Dendritic cell treated with granulocyte-macrophage colony-stimulating factor and Interleukin-4, amounts not matched to agents 40 ng/mL and 50 ng/mL, for 4 days (primary cell): ENCODE results near the gene PADI1.
A peak's percentile ranks its signal among the peaks of the same experiment; 100 is the strongest.

Experiments
- H3K27ac Mint-ChIP-seq: one replicate; pipeline ENCODE4 v1.8.0; 2022; ENCODE audit warnings: mild to moderate bottlenecking, mixed read lengths
- H3K27me3 Mint-ChIP-seq: one replicate; pipeline ENCODE4 v1.8.0; 2022; ENCODE audit warnings: mild to moderate bottlenecking, mixed read lengths
- H3K36me3 Mint-ChIP-seq: one replicate; pipeline ENCODE4 v1.8.0; 2022; ENCODE audit warnings: low read depth, mixed read lengths
- H3K4me1 Mint-ChIP-seq: one replicate; pipeline ENCODE4 v1.8.0; 2022; ENCODE audit warnings: low read depth, mixed read lengths
- H3K4me3 Mint-ChIP-seq: one replicate; pipeline ENCODE4 v1.8.0; 2022; ENCODE audit warnings: mild to moderate bottlenecking, moderate library complexity, mixed read lengths
- H3K9me3 Mint-ChIP-seq: one replicate; pipeline ENCODE4 v1.8.0; 2022; ENCODE audit warnings: mixed read lengths
- intact Hi-C: fragments of 100-400 bp; cut with micrococcal nuclease; formaldehyde crosslinking; loops from one replicate; pipeline ENCODE4 v1.15.0; 2022

The PADI1 gene

GRCh38 chr1:17204546-17205440, at the start of gene PADI1:
TSS of gene PADI1 (plus strand) at chr1:17205128. CDS start at chr1:17205218, 90 bp downstream.
- Mint-ChIP-seq H3K4me3 (no peak within 1 kb of the TSS), H3K36me3 (no peaks in the 10 kb centered on the region), H3K4me1 (peaks cover 30% of the 10 kb centered on the region), H3K27me3 (peaks cover 21% of the 10 kb centered on the region), H3K27ac (no peak within 1 kb of the TSS), H3K9me3 (no peaks in the 10 kb centered on the region)
- intact Hi-C loops, result no loop called here

- H3K4me1 Mint-ChIP-seq, result no peaks in the 10 kb centered on the region
- no peaks in the 10 kb centered on the region for H3K36me3 Mint-ChIP-seq
- no peak overlapping the region for H3K27ac Mint-ChIP-seq
- no peak overlapping the region for H3K4me3 Mint-ChIP-seq
- peaks cover 7% of the 10 kb centered on the region for H3K27me3 Mint-ChIP-seq
- peaks cover 50% of the 10 kb centered on the region for H3K9me3 Mint-ChIP-seq
- intact Hi-C loops, result no loop called here
Measured at GRCh38 chr1:17155257-17155920, 49.5 kb upstream of the PADI1 start.

GRCh38 chr1:17156108-17156507, 48.8 kb upstream of the PADI1 start:
- intact Hi-C loops, result no loop called here

GRCh38 chr1:17158961-17159360, 46.0 kb upstream of the PADI1 start:
- Mint-ChIP-seq H3K36me3 (no peaks in the 10 kb centered on the region), H3K4me1 (peaks cover 8% of the 10 kb centered on the region), H3K9me3 (peaks cover 48% of the 10 kb centered on the region), H3K27me3 (no peaks in the 10 kb centered on the region), H3K27ac (no peak overlapping the region), H3K4me3 (no peak overlapping the region)
- intact Hi-C loops, result no loop called here

More at GRCh38 chr1:17156108-17156507, 48.8 kb upstream of the PADI1 start:
- Mint-ChIP-seq H3K4me1 (peaks cover 2% of the 10 kb centered on the region), H3K27me3 (peaks cover 3% of the 10 kb centered on the region), H3K36me3 (no peaks in the 10 kb centered on the region), H3K9me3 (peaks cover 50% of the 10 kb centered on the region), H3K4me3 (no peak overlapping the region), H3K27ac (no peak overlapping the region)

- peak overlapping the region; percentile 30 for H3K27ac Mint-ChIP-seq
- H3K4me3 Mint-ChIP-seq, result no peak overlapping the region
- no peaks in the 10 kb centered on the region for H3K36me3 Mint-ChIP-seq
- peaks cover 11% of the 10 kb centered on the region for H3K27me3 Mint-ChIP-seq
- peaks cover 8% of the 10 kb centered on the region for H3K4me1 Mint-ChIP-seq
- intact Hi-C loops, result no loop called here
- peaks cover 26% of the 10 kb centered on the region for H3K9me3 Mint-ChIP-seq
Measured at GRCh38 chr1:17161137-17161740, 43.7 kb upstream of the PADI1 start.

GRCh38 chr1:17161926-17162800, 42.8 kb upstream of the PADI1 start:
- intact Hi-C loops, result no loop called here
- Mint-ChIP-seq H3K36me3 (no peaks in the 10 kb centered on the region), H3K4me3 (no peak overlapping the region), H3K9me3 (peaks cover 19% of the 10 kb centered on the region), H3K4me1 (peaks cover 8% of the 10 kb centered on the region), H3K27me3 (peaks cover 15% of the 10 kb centered on the region), H3K27ac (no peak overlapping the region)

- Mint-ChIP-seq H3K27me3 (peaks cover 15% of the 10 kb centered on the region), H3K4me1 (peaks cover 8% of the 10 kb centered on the region), H3K9me3 (peaks cover 19% of the 10 kb centered on the region), H3K36me3 (no peaks in the 10 kb centered on the region), H3K27ac (no peak overlapping the region), H3K4me3 (no peak overlapping the region)
- intact Hi-C loops, result no loop called here
Measured at GRCh38 chr1:17162941-17163340, 42.0 kb upstream of the PADI1 start.

GRCh38 chr1:17163371-17163770, 41.6 kb upstream of the PADI1 start:
- Mint-ChIP-seq H3K27ac (no peak overlapping the region), H3K9me3 (peaks cover 17% of the 10 kb centered on the region), H3K4me1 (peaks cover 8% of the 10 kb centered on the region), H3K4me3 (no peak overlapping the region), H3K27me3 (peaks cover 15% of the 10 kb centered on the region), H3K36me3 (no peaks in the 10 kb centered on the region)
- intact Hi-C loops, result no loop called here

- no peaks in the 10 kb centered on the region for H3K36me3 Mint-ChIP-seq
- H3K9me3 Mint-ChIP-seq, result peaks cover 11% of the 10 kb centered on the region
- H3K27ac Mint-ChIP-seq, result no peak overlapping the region
- intact Hi-C loops, result no loop called here
- H3K4me3 Mint-ChIP-seq, result no peak overlapping the region
- H3K27me3 Mint-ChIP-seq, result peaks cover 15% of the 10 kb centered on the region
- H3K4me1 Mint-ChIP-seq, result peaks cover 8% of the 10 kb centered on the region
Measured at GRCh38 chr1:17163789-17164666, 40.9 kb upstream of the PADI1 start.

GRCh38 chr1:17165823-17166222, 39.1 kb upstream of the PADI1 start:
- H3K9me3 Mint-ChIP-seq, result peaks cover 8% of the 10 kb centered on the region
- H3K27ac Mint-ChIP-seq, result no peak overlapping the region
- no peak overlapping the region for H3K4me3 Mint-ChIP-seq
- H3K36me3 Mint-ChIP-seq, result no peaks in the 10 kb centered on the region
- peaks cover 15% of the 10 kb centered on the region for H3K27me3 Mint-ChIP-seq
- intact Hi-C loops, result no loop called here
- H3K4me1 Mint-ChIP-seq, result peaks cover 8% of the 10 kb centered on the region

- no peaks in the 10 kb centered on the region for H3K9me3 Mint-ChIP-seq
- H3K27me3 Mint-ChIP-seq, result peaks cover 15% of the 10 kb centered on the region
- no peak overlapping the region for H3K4me3 Mint-ChIP-seq
- no peaks in the 10 kb centered on the region for H3K36me3 Mint-ChIP-seq
- H3K27ac Mint-ChIP-seq, result no peak overlapping the region
- intact Hi-C loops, result no loop called here
- no peaks in the 10 kb centered on the region for H3K4me1 Mint-ChIP-seq
Measured at GRCh38 chr1:17167041-17167785, 37.7 kb upstream of the PADI1 start.

GRCh38 chr1:17167786-17168090, 37.2 kb upstream of the PADI1 start:
- no peaks in the 10 kb centered on the region for H3K36me3 Mint-ChIP-seq
- intact Hi-C loops, result no loop called here

More at GRCh38 chr1:17167786-17168090, 37.2 kb upstream of the PADI1 start:
- Mint-ChIP-seq H3K4me3 (no peak overlapping the region), H3K27ac (no peak overlapping the region), H3K27me3 (peaks cover 15% of the 10 kb centered on the region), H3K4me1 (no peaks in the 10 kb centered on the region), H3K9me3 (no peaks in the 10 kb centered on the region)
